Measurements from ENCODE around the gene TUBG1.
A peak's percentile ranks its signal among the peaks of the same experiment; 100 is the strongest.
"Not testable (repeated sequence)": the region's sequence is repeated elsewhere in the genome, so short reads cannot be mapped to it uniquely, and the experiment has no call there.

Gene TUBG1

DNA sequence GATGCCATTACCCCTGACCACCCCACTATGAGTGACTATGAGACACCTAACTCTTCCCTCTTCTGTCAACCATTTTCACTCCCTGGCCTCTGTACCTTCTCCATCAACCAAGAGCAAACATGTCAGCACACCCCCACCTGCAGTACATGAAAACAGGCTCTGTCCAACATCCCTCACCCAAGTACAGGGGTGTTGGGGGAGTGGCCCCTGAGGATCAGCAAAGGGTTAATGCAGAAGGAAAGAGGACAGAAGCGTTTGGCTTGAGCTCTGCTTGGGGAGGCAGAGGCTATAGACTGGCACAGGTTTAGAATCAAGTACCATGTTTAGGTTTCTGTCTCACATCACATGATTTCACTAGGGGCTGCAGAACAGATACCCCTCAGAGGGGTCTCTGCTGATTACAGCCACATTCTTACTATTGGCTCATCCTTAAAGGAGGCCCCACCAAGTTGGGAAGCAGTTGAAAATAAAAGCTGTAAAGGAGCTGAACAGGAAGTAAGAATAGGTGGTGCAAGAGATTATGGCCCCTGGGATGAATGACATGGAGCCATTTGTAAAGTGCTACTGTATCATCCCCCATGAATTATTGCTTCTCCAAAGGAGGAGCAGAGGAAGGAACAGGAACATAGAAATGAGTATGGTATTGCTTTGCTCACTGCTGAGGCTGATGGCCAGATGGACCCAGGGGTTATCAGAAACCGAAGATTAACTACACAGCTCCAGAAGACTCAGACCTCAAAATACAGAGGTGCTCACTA is 29.5 kb upstream of the TUBG1 start:
- no peak for DNase-seq

DNA sequence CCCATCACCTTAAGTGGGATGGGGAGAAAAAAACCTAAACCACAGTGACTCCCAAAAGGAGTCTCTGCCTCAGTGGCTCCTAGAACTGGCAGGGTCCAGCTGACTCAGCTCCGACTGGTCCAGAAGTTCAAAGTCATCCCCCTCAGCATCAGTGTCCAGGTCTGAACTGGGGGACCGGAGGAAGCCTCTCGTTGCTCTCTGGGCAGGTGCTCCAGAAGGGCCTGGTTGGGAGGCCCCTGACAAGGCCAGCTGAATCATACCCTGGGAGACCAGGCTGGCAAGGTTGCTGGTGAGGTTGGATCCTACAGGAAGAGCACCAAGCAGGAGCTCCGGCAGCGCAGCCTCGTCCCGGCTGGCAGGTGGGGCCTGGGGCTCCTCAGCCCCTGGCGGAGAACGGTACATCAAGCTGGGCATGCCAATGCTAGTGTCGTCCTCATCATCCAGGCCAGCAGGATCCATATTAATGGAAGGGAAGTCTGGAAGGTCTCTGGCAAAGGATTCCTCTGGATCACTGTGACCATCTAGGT is 27.7 kb upstream of the TUBG1 start:
- DNase-seq = no peak

DNA sequence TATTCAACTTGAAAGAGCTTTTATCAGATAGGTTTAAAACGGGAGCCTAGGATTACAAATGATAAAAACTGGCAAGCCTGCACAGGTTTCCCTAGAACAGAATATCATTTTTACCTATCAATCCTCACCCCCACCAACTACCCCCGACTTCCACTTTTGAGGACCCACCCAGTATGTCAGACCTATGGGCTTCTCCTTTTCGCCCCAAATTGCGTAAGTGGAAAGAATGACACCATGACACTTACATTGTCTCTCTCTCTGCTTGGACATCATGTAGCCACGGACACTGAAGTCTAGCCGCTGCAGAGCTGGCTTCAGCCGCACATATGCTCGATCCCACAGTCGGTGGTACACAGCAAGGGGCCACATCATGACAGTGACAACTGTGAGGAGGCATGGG is 24.6 kb upstream of the TUBG1 start:
- DNase-seq = no peak

DNA sequence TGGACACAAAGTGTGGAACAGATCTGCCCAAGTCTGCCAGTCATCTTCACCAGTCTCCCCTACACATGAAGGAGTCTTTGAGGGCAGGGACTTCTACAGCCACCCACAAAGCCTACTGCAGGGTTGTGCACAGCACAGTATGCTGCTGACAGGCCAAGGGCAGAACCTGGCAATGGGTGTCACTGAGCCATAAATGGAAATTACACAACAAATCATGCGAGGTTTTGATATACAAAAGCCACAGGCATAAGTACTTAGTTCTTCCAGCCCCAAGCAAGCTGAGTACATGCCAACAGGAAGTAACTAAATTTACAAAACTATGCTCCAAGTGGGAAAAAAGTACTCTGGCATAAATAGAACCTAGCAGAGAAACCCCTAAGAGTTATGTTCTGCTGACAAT is 24.1 kb upstream of the TUBG1 start:
- DNase-seq = no peak

DNA sequence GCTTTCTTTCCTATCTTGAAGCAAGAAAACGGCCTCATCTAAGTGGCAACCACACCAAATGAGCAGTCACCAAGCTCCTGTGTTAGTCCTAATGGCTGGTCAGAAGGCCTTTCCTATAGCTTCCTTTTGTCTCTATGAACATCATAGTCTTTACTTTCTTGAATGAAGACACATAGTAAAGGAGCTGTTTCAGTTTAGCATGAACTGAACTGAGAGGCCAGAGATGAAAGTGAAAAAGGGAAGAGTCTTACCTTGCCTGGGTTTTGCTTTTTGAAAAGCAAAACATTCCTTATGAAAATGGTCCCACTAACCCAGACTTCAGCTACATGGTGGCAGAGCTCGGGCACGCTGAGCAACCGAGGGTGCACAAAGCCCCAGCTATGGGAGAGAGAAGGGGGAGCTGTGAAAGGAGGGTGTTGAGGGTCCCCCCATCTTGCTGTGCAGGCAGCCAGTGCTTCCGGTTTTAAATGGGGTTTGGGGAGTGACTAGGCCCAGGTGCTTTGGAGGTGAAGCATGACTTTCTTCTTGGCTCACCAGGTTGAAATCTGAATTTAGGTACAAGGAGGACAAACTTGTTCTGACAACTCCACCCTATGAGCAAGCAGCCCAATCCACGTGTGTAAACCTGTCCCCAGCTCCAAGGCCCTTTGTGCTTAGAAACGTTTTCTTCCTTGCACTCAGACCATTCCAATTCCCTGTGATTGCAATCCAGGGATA is 22.8 kb upstream of the TUBG1 start:
- DNase-seq = no peak

DNA sequence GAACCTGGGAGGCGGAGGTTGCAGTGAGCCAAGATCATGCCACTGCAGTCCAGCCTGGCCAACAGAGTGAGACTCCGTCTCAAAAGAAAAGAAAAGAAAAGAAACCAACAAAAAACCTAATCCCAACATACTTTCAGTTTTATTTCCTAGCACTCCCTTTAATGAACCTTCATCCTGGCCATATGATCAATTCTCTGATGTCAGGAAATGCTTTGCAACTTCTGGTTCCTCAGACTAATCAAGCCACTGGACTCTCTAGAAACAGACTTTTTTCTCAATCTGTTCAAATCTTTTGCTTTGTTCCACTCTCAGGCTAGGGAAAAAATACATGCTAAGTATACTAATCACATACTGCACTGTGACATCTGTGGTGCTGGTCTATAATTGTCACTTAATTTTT is 18.6 kb upstream of the TUBG1 start:
- DNase-seq = no peak

DNA sequence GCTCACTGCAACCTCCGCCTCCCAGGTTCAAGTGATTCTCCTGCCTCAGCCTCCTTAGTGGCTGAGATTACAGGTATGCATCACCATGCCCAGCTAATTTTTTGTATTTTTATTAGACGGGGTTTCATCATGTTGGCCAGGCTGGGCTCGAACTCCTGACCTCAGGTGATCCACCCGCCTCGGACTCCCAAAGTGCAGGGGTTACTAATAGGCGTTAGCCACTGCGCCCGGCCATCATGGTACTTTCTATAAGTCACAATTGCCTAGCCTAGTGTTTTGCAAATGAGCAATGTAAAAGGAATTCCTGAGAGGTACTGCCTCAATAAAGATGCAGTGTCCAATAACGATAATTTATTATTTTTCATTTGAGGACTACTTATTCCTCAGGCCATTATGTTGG is 18.1 kb upstream of the TUBG1 start:
- no peak for DNase-seq

DNA sequence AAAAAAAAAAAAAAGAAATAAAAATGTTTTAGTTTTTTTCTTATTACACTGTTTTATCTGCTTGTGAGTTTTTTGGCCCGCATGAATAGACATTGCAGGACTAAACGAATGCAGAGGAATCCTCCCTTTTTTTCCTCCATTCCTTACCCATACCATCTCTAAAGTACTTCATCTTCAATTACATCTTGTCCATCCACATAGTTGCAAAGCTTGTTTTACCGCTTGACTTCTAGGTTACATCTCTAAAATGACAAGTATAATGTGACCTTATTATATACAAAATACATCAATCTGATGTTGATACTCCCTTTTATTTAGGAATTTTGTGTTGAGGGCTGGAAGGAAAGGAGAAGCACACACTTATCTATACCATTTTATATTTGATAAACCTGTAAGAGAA is 13.1 kb upstream of the TUBG1 start:
- no peak for DNase-seq

DNA sequence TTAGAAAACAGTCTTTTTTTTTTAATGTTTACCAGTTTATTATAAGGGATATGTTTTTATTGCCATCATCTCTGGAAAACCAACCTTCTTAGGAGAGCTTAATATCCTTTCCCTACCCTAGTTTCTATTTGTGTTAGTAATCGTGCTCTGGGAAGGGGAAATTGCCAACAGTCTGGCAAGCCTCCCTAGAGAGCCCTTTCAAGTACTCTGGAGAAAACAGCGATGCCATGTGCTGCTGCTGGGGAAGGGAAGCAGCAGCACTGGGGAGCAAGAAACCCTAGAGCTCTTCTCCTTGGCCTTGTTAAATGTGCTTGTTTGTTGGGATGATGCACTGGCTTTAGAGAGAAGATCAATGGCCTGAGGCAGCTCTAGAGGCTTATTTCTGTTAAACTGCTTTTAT is 10.6 kb upstream of the TUBG1 start:
- peak; percentile 66 for DNase-seq

DNA sequence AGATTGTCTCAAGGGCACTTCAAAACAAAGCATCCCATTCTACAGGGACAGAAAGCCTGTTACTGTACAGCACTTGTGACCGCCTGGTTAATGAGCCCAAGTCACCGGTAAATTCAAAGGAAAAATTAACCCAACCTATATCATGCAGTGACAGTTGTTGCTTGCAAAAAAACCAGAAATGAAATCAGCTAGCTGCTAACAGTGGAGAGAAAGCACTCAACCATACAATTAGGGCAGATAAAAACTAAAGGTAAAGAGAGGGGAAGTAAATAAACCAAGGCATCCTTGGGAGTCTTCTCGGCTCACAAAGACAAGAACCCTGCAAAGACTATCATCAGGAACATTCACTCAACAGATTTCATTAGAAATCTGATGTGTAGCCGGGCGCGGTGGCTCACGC is 6.2 kb upstream of the TUBG1 start:
- no peak for DNase-seq

DNA sequence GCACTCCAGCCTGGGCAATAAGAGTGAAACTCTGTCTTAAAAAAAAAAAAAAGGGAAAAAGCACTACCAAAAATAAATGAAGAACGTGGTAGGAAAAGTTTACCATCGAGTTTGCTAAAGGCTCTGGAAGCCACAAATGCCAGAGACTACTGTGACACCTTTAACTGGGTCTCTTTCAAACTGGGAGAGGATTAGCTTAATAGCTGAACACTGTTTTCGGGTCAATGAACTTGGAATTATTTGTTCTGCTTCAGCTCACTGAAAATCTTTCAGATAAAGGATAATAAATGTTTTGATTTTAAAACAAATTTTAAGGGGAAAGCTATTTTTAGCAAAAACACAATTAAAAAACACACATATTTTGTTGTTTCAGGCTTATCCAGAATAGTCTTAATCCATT is 1.7 kb upstream of the TUBG1 start:
- DNase-seq = no peak

DNA sequence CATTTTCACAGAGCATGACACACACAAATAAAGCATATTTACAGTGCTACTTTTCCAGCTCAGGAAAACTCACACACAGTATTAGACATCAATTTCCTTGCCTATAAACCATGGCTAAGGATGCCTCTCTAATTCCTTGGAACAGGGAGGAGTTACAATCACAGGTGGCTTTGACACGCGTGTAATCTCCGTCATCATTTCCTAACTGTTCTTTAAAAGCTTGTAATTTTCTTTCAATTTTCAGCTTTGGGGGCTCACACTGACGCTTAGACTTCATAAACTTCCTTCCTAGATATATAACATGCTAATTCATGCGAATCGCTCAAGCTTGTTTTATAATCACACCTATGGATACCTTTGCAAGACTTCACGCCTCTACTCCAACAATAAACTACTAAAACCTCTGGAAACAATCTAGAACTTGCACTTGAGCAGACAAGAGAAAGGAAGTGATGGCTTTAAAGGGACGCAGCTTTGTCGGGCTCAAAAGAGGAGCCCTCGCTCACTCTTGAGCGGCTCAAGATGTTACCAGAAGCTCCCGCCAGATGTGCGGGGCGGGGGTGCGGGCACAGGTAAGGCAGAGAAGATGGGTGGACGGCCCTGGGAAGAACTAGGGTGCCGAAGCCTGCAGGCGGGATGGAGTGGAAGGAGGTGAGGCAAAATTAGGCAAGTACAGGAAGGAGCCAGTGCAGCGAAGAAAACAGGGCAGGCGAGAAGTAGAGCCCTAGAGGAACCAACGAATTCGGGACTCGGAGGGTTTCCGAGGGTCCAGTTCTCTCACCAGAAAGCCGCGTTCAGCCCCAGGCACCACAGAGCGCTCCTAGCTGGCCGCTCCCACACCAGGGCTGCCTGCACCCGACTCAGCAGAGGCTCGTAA is 940 bp upstream of the TUBG1 start:
- DNase-seq = no peak

DNA sequence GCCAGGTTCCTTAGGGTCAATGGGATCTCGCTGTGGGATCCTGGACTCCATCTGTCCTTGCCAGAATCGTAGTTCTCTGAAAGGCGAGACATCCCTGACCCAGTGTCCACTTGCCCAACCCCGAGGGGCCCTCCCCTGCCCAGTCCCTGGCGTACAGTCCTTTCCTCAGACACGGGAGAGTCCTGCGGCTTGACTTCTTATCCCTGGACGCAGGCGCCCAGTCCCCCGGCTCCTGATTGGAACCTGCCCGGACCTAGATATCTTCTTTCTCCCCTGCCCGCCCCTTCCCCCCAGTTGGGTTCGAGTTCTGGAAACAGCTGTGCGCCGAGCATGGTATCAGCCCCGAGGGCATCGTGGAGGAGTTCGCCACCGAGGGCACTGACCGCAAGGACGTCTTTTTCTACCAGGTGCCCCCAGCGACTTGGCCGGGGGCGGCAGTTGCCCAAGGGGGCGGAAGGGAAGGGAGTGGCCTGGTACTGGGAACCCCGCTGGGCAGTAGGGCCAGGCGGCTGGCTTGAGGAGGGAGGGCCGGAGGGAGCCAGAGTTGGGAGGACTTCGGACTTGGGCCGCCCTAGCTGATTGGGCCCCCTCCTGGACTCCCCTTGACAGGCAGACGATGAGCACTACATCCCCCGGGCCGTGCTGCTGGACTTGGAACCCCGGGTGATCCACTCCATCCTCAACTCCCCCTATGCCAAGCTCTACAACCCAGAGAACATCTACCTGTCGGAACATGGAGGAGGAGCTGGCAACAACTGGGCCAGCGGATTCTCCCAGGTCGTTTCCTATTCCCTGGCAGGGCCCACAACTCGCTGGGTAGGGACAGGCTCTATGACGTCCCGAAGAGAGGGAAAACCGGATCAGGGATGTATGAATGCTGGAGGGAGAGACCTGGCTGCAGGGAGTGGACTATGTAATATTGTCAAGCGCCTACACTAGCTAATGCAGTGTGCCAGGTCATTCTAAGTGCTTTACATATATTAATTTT is 625 bp downstream of the TUBG1 start:
- DNase-seq = not testable (repeated sequence)

DNA sequence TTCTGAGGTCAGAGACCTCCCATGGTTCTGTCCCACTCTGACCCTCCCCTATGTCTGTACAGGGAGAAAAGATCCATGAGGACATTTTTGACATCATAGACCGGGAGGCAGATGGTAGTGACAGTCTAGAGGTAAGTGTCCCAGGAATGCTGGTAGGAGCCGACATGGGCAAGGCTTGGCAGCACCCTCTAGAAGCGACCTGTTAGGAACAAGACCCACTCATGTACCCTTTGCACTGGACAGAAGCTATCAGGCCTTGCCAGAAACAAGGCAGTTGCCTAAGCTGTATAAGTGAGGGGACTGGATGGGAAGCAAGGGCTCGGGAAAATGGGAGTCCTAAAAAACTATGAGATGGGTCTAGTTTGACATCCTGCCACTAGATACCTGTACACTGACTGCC is 2.5 kb downstream of the TUBG1 start:
- DNase-seq = no peak

DNA sequence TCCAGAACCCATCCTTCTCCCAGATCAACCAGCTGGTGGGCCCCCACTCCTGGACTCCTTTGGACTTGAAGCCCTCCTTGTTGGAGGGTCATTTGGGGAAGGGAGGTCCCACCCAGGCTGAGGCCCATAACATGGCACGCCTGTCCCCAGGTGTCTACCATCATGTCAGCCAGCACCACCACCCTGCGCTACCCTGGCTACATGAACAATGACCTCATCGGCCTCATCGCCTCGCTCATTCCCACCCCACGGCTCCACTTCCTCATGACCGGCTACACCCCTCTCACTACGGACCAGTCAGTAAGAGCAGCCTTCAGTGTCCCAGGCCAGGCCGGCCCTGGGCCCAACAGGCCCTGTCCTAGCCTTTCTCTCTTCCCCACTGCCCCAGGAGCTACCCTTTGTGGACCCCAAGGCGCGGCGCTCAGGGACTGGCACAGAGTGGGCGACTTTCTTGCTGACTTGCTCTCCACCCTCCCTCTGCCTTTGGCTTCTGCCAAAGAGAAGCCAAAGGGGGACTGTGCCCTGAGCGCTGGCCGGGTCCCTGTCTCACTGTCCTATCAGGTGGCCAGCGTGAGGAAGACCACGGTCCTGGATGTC is 4.3 kb downstream of the TUBG1 start:
- no peak for DNase-seq

DNA sequence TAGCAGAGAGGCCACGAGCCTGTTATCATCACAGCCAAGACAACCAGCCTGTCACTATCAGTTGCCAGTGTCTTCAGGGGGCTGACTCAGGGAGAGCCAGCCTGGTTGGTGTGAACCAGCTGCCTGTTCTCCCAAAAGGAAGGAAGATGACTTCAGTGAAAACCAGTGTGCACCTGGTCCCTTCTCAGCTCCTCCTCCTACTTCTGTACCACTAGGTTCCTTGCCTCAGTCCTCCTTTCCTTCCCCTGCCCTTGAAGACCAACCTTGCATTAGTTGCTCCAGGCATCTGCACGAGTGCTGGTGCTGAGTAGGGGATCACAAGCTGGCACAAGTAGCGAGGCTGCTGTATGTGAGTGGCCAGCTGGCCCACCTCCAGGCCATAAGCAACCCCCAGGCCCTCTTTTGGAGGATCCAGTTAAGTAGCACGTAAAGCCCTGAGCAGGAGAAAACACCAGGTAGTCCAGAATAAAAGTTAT is 8.5 kb downstream of the TUBG1 start:
- DNase-seq = no peak

DNA sequence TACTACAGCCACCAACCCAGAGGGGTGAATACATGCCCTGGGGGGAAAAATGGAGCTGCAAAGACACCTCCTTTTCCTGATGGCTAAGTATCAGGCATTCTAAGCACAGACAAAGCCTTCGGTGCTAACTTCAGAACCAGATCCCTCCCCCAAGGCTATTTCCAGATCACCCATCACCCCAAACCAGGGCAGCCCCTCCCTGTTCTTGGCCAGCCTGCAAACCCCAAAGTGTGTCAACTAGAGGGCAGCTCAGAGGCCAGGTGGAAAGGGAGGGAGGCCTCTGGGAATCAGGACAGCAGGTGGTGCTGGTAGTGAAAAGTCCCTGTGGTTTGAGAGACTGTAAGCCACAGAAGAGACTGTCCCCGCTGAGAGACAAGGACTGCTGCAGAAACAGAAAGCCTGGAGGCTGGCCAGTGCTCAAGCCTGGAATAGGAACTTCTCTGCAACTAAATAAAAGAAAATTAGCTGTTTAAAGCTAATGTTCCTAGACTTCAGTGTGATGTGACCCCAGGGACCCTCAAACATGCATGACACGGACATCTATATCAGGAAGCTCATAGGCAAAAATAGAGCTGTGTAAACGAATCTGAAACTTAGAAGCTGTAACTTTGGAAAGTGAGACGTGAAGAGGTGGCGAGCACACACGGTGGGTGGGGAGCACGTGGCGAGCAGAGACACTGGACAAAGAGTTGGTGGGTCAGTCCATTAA is 9.1 kb downstream of the TUBG1 start:
- DNase-seq = peak; percentile 66

DNA sequence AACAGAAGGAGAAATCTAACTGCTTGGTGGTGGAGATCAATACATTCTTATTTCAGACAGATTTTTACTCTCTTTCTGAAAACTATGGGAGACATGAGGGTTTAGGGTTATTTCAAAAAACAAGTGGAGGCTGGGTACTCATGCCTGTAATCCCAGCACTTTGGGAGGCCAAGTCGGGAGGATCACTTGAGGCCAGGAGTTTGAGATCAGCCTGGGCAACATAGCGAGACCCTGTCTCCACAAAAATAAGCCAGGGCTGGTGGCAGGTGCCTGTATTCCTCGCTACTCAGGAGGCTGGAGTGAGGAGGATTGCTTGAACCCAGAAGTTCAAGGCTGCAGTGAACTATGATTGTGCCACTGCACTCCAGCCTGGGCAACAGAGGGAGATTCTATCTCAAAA is 12.5 kb downstream of the TUBG1 start:
- not testable (repeated sequence) for DNase-seq

DNA sequence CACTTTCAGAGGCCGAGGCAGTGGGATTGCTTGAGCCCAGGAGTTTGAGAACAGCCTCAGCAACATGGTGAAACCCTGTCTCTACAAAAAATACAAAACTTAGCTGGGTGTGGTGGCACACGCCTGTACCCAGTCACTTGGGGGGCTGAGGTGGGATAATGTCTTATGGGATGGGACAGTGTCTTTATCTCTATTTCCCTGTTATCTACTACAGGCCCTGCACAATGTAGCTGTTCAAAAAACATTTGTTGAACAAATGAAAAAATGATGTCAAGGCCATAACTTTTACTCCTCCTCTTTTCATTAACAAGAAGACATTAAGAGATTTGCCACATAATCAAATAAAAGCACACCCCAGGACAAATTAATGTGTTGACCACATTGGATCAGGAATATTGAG is 13.8 kb downstream of the TUBG1 start:
- no peak for DNase-seq

DNA sequence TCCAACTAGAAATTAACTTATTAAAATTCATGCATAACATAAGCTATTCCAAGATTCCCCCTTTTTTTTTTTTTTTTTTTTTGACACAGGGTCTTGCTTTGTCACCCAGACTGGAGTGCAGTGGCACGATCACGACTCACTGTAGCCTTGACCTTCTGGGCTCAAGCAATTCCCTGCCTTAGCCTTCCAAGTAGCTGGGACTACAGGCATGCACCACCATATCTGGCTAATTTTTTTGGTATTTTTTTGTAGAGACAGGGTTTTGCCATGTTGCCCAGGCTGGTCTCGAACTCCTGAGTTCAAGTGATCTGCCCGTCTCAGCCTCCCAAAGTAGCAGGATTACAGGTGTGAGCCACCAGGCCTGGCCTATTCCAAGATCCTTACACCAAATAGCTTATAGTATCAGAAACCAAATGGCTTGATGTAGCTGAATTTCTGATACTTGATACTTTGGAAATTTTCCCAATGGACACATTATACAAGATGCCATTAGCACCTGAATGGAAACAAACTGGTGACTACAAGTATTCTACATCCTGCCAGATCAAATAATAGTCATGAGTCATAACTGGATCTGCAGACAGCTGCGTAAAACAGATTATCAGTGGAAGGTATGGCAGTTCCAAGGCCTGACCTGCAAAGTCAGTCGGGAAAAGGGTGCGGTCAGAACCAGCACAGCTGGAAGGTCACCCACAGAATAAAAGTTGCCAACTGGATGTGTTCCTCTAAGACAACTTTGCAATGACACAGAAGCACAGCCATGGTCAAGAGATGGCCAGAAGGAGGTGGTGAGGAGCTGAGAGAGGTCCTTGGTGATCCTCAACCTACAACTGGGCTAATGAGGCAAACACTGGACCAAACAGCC is 14.5 kb downstream of the TUBG1 start:
- DNase-seq = peak; percentile 62

Measured in NCI-H2107 (cell line).